NCI-H2227 treated with DMSO at 0.1 percent for 48 hours (cell line): ENCODE data around the gene LAMB2.

Experiments
- DNase-seq: peaks from one replicate; lab custom pipeline; 2025; lab: John Stamatoyannopoulos, UW

Gene LAMB2

DNA sequence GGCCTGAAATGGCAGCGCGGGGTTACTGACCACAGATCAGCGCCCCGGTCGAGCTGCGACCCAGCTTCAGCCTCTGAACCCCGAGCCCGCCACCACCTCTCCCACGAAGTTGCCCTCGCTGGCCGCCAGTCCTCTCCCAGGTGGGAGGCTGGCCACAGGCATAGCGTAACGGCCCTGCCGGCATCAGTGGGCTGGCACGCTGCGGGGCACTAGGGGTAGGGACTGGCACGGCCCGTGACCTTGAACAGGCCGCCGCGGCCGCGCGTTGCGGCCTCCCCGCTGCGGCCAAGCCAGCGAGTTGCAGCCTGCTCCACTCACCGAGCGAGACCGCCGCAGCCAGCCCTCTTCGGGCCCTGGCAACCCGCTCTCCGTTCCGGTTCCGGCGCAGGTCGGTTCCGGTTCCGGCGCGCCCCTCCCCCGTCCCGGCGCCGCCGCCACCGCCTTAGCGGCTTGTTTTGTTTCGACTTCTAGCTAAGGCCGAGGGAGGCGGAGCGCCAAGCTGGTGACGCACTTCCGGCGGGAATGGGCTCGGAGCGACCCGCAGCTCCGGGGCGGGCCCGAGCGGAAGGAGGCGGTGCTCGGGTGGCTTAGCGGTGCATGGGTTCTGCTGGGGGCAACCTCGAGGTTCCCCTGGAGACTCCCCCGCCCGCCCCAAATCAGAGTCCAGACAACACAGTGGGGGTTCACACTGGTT lies 12.3 kb downstream of the LAMB2 start, which contains the start of gene USP19:
TSS of gene USP19 (minus strand) at position 386 of the 694 bp plus-strand sequence. CDS start 1,678 bp downstream, outside the sequence.
- DNase-seq: peak; percentile 73

GRCh38 chr3:49120096-49120437 lies 12.8 kb downstream of the LAMB2 start:
- no peak for DNase-seq

DNA sequence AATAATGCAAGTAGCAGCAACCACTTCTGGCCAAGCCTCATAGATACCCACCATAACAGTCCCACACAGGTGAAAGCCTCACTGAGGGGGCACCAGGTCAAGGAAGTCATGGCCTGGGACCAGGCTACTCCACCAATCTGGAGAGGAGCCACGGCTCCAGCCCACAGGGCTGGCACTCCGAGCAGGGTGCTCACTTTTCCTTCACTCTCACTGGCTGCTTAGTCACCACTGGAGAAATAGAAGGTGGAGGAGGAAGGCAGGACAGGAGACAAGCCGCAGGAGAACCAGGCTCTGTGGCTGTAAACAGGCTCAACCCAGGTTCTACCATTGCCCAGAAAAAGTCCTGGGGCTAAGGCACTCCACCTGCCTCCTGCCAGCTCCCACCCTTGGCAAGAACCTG lies 13.4 kb downstream of the LAMB2 start:
- no peak for DNase-seq

DNA sequence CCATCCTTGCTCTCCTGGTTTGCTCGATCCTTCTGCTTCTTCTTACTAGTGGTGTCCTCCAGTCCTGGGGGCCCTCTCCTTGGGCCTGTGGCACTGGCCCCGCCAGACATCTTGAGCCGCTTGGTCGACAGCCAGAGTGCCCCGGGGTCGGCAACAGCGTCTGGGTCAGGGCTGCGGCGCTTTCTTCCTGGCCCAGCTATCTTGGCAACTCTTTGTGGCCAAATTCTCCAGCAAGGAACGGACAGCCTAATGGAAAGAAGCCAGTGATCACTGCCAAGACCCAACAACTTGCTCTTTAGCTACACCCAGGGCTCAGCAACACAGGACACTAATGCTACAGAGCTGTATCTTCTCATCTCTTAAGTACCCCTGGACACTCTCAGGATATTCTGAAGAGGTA lies 13.8 kb downstream of the LAMB2 start:
- DNase-seq: no peak

GRCh38 chr3:49112262-49112661 lies 20.6 kb downstream of the LAMB2 start:
- no peak for DNase-seq

GRCh38 chr3:49111347-49111746 lies 21.5 kb downstream of the LAMB2 start:
- DNase-seq: no peak

- no peak for DNase-seq
These were observed 22.1 kb downstream of the LAMB2 start for GRCh38 chr3:49110780-49111179.

- no peak for DNase-seq
These were observed 24.5 kb downstream of the LAMB2 start for GRCh38 chr3:49108346-49108745.

GRCh38 chr3:49104427-49105291 lies 28.2 kb downstream of the LAMB2 start, which contains the start of gene QARS1:
QARS1 (minus strand) TSS chr3:49104757; CDS start chr3:49104733, 24 bp downstream.
- DNase-seq: peak; percentile 89

DNA sequence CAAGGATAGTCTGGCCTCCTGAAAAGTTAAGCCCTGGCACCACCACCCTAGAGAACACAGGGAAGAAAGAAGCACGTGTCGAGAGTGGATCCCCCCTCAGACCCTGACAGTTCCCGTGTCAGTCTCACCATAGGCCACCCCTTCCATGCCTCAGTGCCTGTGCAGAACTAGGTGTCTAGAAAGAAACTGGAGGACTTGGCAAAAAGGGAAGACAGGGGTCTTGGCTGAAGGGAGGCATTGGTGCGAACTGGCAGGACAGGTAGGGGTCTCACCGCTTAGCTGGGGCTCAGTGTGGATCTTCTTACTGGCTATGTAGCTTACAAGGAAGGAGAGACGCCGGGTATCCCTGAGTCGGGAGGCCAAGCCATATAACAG lies 28.8 kb downstream of the LAMB2 start:
- no peak for DNase-seq

DNA sequence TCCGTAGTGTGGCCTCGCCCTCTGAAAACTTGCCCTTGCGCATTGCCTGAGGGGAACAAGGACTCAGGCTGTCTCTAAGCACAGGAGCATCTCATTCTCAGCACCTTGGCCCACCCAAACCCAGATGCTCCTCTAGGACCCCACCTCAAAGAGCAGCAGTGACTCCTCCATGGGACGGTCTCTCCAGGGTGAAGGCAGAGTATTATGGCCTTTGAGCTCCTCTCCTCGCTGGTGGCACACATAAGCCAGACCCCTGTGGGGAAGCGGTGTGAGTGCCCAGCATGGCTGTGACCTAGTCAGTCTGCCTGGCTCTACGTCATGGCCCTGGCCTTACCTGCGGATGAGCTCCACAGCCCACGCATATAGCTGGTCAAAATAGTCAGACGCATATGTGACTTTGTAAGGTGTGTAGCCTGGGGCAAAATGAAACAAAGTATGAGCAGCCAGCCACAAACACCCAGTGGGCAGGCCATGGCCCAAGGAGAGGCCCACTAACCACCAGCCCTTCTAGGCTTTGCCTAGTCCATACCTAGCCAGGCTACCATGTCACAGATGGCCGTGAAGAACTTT lies 32.7 kb downstream of the LAMB2 start:
- no peak for DNase-seq

GRCh38 chr3:49098910-49099630 lies 33.8 kb downstream of the LAMB2 start:
- no peak for DNase-seq

GRCh38 chr3:49098429-49098828 lies 34.4 kb downstream of the LAMB2 start:
- peak; percentile 2 for DNase-seq

DNA sequence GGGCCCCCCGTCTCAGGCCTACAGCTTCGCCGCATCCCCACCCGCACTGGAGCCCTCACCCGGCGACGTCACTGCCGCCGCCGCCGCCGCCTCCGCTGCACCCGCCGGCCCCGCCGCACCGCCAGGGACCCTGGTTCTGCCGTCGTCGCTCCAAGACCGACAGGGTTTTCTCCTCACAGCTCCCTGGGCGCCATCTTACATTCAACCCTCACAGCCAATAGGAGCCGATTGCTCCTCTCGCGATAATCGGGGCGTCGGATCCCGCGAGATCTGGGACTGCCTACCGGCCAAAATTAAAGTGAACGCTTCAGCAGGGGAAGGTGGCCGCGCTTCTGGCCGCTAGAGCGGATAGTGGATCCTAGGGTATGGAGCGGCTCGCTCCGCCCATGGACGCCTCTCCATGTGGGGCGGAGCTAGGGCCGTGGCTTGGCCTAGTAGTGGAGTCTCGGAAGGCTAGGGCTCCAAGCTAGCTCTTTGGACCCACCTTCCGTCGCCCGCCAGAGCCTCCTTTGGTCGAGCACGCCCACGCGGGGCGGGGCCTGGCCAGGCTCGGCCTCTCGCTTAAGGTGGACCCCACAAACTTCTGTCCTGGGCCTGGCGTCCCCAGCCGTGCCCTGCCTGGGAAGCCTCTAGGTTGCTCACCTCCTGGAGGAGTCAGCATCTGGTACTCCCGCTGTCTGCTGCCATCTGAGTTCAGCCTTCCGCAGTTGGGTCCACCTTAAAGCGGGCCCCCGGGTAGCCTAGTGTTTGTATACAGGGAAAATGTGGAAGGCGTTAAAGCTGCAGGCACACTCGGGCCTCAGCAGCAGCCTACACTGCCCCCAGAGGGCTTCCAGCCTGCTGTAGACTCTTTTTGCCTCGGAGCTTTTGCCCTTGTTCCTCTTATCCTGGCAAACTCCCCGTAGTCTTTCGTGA lies 38.7 kb downstream of the LAMB2 start, which contains the start of gene QRICH1:
TSS of gene QRICH1 (minus strand) at position 219 of the 915 bp plus-strand sequence. CDS start 17,054 bp downstream, outside the sequence.
- DNase-seq: peak; percentile 96

DNA sequence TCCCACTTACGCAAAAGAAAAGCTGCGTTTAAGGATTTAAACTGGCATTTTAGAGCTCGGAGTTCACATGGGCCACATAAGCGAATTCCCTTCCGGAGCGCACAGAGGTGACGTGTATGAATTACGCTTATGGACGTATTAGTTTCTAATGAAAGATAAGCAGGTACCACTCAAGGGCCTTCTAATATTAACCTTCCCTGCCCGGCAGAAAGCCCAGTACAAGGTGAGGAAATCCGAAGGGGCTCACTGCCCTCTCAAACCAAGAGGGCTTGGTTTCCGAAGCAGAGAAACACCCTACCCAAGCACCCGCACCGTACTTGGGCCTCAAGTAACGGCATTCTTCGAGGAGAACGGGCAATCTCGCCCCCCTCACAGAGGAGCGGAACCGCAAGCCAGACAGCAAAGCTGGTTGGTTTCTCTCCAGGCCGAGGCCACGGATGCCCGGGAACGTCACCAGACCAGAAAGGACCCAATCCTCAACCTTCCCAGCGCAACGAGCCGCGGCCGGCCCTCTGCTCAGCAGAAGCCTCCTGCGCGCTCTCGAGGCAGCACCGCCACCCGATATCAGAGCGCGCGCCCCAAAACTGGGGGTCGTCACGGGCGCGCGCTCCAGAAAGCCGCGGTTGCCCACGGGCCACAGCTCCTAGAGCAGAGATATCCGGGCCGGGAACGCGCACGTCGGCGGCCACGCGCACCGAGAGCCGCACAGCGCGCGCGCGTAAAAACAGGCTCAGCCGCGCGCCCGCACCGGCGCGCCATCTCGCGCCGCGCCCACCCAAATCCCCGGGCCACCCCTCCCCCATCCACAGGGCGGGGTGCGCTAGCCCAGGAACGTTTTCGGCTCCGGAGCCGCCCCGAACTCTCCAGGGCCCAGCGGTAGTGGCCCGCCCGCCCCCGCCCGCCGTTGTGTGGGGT lies 39.7 kb downstream of the LAMB2 start:
- DNase-seq: peak; percentile 48

- DNase-seq: no peak
These were observed 51.4 kb downstream of the LAMB2 start for GRCh38 chr3:49081429-49081828.

DNA sequence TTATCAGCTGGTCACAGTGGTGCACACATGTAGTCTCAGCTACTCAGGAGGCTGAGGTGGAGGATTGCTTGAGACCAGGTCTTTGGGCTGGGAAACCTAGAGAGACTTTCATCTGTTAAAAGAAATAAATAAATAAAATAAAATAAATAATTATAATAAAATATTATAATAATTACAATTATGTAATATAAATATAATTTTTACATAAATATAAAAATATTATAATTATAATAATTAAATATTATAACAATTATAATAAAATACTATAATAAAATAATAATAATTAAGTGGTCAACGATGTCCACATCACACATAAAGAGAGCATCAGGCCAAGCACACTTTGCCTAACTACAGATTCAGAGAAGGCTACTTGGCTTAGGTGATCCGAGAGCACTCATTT lies 53.6 kb downstream of the LAMB2 start:
- no peak for DNase-seq

DNA sequence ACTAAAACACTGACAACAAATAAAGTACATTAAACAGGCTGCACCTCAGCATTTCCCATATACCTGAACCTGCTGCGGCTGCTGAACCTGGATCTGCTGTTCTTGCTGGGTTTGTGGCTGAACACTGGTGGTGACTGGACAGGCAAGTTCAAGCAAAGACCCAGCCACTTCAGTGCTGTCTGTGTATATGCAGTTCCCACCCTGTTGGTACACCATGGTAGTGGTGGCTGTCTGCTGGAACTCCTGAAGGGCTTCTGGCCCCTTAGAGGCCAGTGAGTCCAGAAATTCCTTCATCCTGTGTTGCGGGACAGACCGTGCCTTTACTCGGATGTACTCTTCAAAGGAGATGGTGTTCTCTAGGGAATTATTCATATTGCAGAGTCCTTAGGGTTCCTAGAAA lies 56.2 kb downstream of the LAMB2 start:
- no peak for DNase-seq

DNA sequence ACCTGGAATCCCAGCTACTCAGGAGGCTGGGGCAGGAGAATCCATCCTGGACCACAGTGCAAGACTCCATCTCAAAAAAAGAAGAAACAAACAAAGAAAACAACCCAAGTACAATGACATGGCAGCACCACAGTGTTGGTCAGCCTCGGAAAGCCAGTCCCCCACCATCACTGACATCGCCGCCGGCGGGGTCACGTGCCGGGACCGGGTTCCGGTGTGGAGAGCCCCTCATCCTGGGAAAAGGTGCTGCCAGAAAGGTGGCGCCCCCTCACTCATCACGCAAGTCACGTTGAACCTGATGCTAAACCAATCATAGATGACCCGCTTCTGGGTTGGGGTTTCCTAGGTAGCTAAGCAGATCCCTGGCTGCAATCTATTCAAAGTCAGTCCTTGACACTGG lies 56.7 kb downstream of the LAMB2 start:
- no peak for DNase-seq
